ENCODE data around the gene HPD.
A peak's percentile ranks its signal among the peaks of the same experiment; 100 is the strongest.
"Not testable (repeated sequence)": the region's sequence is repeated elsewhere in the genome, so short reads cannot be mapped to it uniquely, and the experiment has no call there.

Gene HPD

DNA sequence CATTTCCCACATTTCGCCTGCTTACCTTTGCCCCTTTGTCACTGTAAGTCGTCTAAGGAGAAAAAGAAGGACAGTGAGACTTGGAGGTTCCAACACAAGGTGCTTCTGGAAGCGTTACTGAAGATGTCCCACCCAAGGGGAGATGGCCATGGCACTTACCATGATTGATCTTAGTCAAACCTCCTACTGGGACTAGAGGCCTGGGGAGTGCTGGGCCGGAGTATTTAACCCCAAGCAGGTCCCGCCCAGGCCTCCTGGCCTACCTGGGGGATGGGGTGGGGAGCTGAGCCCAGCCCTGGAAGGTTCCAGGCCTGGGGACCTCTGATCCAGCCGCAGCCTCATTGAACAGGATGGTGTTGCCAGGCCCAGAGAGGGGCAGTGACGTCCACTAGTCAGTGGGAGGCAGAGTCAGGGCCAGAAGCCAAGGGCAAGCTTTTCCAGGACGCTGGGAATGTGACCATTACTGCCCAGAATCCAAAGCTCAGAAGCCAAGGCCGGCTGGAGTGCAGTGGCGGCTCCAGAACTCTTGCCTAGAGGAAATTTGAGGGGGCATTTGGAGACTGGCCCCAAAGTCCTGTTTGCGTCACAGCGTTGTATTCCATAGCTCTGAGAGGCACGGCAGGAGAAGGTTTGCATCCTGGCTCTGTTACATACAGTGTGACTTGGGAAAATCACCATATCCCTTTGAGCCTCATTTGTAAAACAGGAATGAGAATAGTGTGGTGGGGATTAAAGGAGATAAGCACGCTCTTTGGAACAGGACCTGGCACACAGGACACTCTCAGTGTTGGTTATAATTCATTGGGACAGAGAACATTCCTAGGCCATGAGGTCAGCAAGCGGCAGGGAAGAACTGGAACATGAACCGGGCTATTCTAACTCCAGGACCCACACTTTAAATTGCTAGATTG lies at the start of gene HPD:
Gene HPD, minus strand, starts transcription at position 198 of the 911 bp plus-strand sequence. Its CDS starts 36 bp downstream, at position 162.
- H3K27me3 ChIP-seq (ENCODE audit: control insufficient read depth in 1 of 2, insufficient read depth in 2 of 2, low read length in 2 of 2): no peaks in the 10 kb centered on the region
- H3K9ac ChIP-seq (ENCODE audit: low read depth in 1 of 2, low read length in 2 of 2): no peak within 1 kb of the TSS
- H3K9me3 ChIP-seq (ENCODE audit: control insufficient read depth in 1 of 2, low read length in 2 of 2): no peaks in the 10 kb centered on the region
- H3K27ac ChIP-seq (ENCODE audit: low read depth, low read length): peak within 1 kb of the TSS; percentile 78
- peaks cover 0 to 3% of the 10 kb centered on the region in 2 donors for H3K4me1 ChIP-seq (ENCODE audit: control insufficient read depth in 1 of 2, insufficient read depth in 2 of 2, low read length in 2 of 2)
- no peak within 1 kb of the TSS for H3K4me3 ChIP-seq (ENCODE audit: low read depth in 1 of 2, low read length in 2 of 2)
- no peaks in the 10 kb centered on the region for H3K36me3 ChIP-seq (ENCODE audit: control insufficient read depth in 1 of 2, insufficient read depth in 2 of 2, low read length in 2 of 2)

DNA sequence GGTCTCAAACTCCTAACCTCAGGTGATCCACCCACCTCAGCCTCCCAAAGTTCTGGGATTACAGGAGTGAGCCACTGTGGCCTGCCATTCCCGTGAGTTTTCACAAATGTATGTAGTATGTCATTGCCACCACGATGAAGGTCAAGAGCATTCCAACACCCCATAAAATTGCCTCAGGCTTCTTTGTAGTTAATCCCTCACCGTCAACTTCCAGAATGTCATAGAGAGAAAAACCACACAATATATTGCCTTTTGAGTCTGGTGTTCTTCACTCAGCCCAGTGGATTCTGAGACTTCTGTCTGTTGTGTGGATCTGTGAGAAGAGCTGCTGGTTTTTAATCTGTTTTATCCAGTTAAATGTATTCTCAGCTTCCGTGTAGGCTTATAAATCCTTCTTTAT lies 47.1 kb upstream of the HPD start:
- Histone ChIP-seq H3K36me3 (ENCODE audit: control insufficient read depth in 1 of 2, insufficient read depth in 2 of 2, low read length in 2 of 2) (peaks cover 23 to 65% of the 10 kb centered on the region in 2 donors), H3K27ac (ENCODE audit: low read depth, low read length) (no peak overlapping the region), H3K27me3 (ENCODE audit: control insufficient read depth in 1 of 2, insufficient read depth in 2 of 2, low read length in 2 of 2) (no peaks in the 10 kb centered on the region), H3K4me1 (ENCODE audit: control insufficient read depth in 1 of 2, insufficient read depth in 2 of 2, low read length in 2 of 2) (no peaks in the 10 kb centered on the region), H3K4me3 (ENCODE audit: low read depth in 1 of 2, low read length in 2 of 2) (no peak overlapping the region), H3K9ac (ENCODE audit: low read depth in 1 of 2, low read length in 2 of 2) (no peak overlapping the region), H3K9me3 (ENCODE audit: control insufficient read depth in 1 of 2, low read length in 2 of 2) (no peaks in the 10 kb centered on the region)

DNA sequence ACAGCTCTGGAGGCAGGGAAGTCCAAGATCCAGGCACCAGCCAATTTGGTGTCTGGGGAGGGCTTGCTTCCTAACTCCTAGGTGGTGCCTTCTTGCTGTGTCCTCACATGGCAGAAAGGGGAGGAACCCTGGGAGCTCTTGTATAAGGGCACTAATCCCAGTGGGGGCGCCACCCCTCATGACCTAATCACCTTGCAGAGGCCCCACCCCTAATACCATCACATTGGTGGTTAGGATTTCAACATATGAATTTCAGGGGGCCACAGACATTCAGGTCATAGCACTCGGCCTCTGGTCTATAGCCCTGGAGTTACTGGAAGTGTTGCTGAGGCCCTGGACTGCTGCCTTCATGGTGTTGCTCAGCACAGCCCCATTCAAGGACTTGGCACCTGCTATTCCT lies 44.5 kb upstream of the HPD start:
- H3K27ac ChIP-seq (ENCODE audit: low read depth, low read length): no peak overlapping the region
- H3K4me3 ChIP-seq (ENCODE audit: low read depth in 1 of 2, low read length in 2 of 2): no peak overlapping the region
- no peaks in the 10 kb centered on the region for H3K9me3 ChIP-seq (ENCODE audit: control insufficient read depth in 1 of 2, low read length in 2 of 2)
- H3K27me3 ChIP-seq (ENCODE audit: control insufficient read depth in 1 of 2, insufficient read depth in 2 of 2, low read length in 2 of 2): no peaks in the 10 kb centered on the region
- H3K9ac ChIP-seq (ENCODE audit: low read depth in 1 of 2, low read length in 2 of 2): no peak overlapping the region
- H3K4me1 ChIP-seq (ENCODE audit: control insufficient read depth in 1 of 2, insufficient read depth in 2 of 2, low read length in 2 of 2): no peaks in the 10 kb centered on the region
- H3K36me3 ChIP-seq (ENCODE audit: control insufficient read depth in 1 of 2, insufficient read depth in 2 of 2, low read length in 2 of 2): peaks cover 26 to 64% of the 10 kb centered on the region in 2 donors

DNA sequence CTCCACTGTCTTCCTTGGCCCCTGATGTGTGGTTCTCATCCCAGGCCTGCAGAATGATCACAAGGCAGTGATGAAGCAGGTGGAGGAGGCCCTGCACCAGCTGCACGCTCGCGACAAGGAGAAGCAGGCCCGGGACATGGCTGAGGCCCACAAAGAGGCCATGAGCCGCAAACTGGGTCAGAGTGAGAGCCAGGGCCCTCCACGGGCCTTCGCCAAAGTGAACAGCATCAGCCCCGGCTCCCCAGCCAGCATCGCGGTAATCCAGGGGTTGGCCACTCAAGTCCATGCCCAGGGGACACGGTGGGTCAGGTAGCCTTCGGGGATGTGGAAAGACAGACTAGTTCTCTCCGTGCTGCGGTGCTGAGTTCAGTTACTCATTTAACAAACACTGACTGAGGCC lies 40.9 kb upstream of the HPD start:
- no peak overlapping the region for H3K4me3 ChIP-seq (ENCODE audit: low read depth in 1 of 2, low read length in 2 of 2)
- no peak overlapping the region for H3K9ac ChIP-seq (ENCODE audit: low read depth in 1 of 2, low read length in 2 of 2)
- peaks cover 0 to 1% of the 10 kb centered on the region in 2 donors for H3K4me1 ChIP-seq (ENCODE audit: control insufficient read depth in 1 of 2, insufficient read depth in 2 of 2, low read length in 2 of 2)
- H3K9me3 ChIP-seq (ENCODE audit: control insufficient read depth in 1 of 2, low read length in 2 of 2): no peaks in the 10 kb centered on the region
- no peaks in the 10 kb centered on the region for H3K27me3 ChIP-seq (ENCODE audit: control insufficient read depth in 1 of 2, insufficient read depth in 2 of 2, low read length in 2 of 2)
- H3K27ac ChIP-seq (ENCODE audit: low read depth, low read length): no peak overlapping the region
- H3K36me3 ChIP-seq (ENCODE audit: control insufficient read depth in 1 of 2, insufficient read depth in 2 of 2, low read length in 2 of 2): peaks cover 32 to 75% of the 10 kb centered on the region in 2 donors

DNA sequence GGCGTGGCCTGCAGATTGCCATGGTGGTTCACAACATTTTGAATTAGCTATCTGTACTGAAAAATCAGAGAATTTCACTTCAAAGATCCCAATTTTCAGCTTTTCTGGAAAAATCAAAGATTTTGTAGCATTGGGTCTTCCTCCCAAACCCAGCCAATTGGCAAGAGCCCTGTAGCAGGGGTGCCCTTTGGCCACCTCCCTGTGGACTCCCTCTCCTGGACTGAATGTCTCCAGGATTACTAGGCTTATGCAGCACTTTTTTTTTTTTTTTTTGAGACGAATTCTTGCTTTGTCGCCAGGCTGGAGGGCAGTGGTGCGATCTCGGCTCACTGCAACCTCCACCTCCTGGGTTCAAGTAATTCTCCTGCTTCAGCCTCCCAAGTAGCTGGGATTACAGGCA lies 39.6 kb upstream of the HPD start:
- H3K27ac ChIP-seq (ENCODE audit: low read depth, low read length): no peak overlapping the region
- H3K36me3 ChIP-seq (ENCODE audit: control insufficient read depth in 1 of 2, insufficient read depth in 2 of 2, low read length in 2 of 2): peaks cover 30 to 72% of the 10 kb centered on the region in 2 donors

DNA sequence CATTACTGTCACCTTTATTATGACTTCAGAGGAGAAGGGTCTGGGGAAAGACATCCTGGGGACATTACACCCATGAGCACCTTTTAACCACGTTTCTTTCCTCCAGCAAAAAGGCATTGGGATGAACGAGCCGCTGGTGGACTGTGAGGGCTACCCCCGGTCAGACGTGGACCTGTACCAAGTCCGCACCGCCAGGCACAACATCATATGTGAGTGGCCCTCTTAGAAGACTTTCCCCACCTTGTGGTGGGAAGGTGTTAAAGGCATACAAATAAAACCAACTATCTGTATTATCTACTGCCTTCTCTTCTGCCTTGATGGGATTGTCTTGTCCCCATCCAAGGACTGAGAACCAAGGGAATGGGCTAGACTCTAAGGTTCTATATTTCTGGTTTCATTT lies 36.0 kb upstream of the HPD start:
- Histone ChIP-seq H3K4me3 (ENCODE audit: low read depth in 1 of 2, low read length in 2 of 2) (no peak overlapping the region), H3K9ac (ENCODE audit: low read depth in 1 of 2, low read length in 2 of 2) (no peak overlapping the region), H3K27me3 (ENCODE audit: control insufficient read depth in 1 of 2, insufficient read depth in 2 of 2, low read length in 2 of 2) (no peaks in the 10 kb centered on the region), H3K9me3 (ENCODE audit: control insufficient read depth in 1 of 2, low read length in 2 of 2) (no peaks in the 10 kb centered on the region), H3K36me3 (ENCODE audit: control insufficient read depth in 1 of 2, insufficient read depth in 2 of 2, low read length in 2 of 2) (peaks cover 17 to 46% of the 10 kb centered on the region in 2 donors), H3K27ac (ENCODE audit: low read depth, low read length) (no peak overlapping the region), H3K4me1 (ENCODE audit: control insufficient read depth in 1 of 2, insufficient read depth in 2 of 2, low read length in 2 of 2) (peaks cover 25 to 29% of the 10 kb centered on the region in 2 donors)

More for the DNA sequence above, 39.6 kb upstream of the HPD start:
- Histone ChIP-seq H3K9me3 (ENCODE audit: control insufficient read depth in 1 of 2, low read length in 2 of 2) (no peaks in the 10 kb centered on the region), H3K27me3 (ENCODE audit: control insufficient read depth in 1 of 2, insufficient read depth in 2 of 2, low read length in 2 of 2) (no peaks in the 10 kb centered on the region), H3K4me3 (ENCODE audit: low read depth in 1 of 2, low read length in 2 of 2) (no peak overlapping the region), H3K9ac (ENCODE audit: low read depth in 1 of 2, low read length in 2 of 2) (no peak overlapping the region), H3K4me1 (ENCODE audit: control insufficient read depth in 1 of 2, insufficient read depth in 2 of 2, low read length in 2 of 2) (peaks cover 12 to 15% of the 10 kb centered on the region in 2 donors)

DNA sequence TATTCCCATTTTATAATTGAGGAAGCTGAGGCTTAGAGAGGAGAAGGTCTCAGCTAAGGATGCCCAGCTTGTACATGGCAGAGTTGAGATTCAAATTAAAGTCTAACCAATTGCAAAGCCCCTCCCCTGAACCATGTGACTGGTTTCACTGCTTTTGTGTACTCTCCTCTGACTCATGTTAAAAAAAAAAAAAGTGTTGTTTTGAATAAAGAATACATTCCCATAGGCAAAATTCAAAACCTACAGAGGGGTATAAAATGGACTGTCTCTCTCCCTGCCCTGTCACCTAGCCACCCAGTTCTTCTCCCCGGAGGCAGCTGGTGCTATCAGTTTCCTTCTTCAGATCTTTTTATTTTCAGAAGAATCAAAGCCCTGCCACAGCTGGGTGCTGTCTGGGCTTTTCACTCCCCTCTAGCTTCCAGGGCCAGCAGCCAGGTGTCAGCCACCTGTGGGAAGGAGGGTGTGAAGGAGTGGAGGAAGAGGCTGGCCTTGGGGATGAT lies 35.4 kb upstream of the HPD start:
- Histone ChIP-seq H3K36me3 (ENCODE audit: control insufficient read depth in 1 of 2, insufficient read depth in 2 of 2, low read length in 2 of 2) (peaks cover 10 to 39% of the 10 kb centered on the region in 2 donors), H3K27ac (ENCODE audit: low read depth, low read length) (no peak overlapping the region), H3K27me3 (ENCODE audit: control insufficient read depth in 1 of 2, insufficient read depth in 2 of 2, low read length in 2 of 2) (no peaks in the 10 kb centered on the region), H3K9ac (ENCODE audit: low read depth in 1 of 2, low read length in 2 of 2) (no peak overlapping the region), H3K9me3 (ENCODE audit: control insufficient read depth in 1 of 2, low read length in 2 of 2) (no peaks in the 10 kb centered on the region), H3K4me3 (ENCODE audit: low read depth in 1 of 2, low read length in 2 of 2) (no peak overlapping the region), H3K4me1 (ENCODE audit: control insufficient read depth in 1 of 2, insufficient read depth in 2 of 2, low read length in 2 of 2) (peaks cover 29 to 34% of the 10 kb centered on the region in 2 donors)

DNA sequence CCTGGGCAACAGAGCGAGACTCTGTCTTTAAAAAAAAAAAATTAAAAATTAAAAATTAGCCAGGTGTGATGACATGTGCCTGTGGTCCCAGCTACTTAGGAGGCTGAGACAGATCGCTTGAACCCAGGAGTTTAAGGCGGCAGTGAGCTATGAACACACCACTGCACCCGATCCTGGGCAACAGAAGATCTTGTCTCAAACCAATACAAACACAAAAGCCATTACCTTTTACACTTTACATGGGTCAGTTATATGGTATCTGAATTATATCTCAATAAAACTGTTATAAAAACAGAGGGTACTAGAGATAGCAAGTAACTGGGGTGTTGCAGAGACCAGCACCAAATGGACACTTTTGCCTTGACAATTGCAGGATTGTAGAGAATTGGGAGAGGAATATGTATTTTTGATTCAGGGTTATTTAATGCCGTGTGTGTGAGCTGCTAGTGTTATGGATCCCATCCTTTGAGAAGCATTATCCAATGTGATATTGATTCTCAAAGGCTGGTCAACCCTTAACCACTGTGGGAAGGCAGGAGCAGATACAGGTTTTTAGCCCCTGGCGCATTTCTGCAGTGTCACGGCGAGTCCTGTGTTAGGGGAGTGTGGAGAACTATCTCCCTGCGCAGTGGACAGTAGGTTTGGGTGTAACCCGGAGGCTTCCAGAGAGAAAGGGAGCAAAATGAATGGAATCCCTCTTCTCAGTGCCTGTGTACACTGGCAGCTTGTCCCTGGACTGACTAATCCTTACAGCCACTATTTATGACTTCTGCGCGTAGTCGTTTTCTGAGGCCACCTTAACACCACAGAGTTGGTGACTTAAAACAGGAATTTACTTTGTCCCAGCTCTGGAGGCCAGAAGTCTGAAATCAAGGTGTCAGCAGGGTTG lies 34.3 kb upstream of the HPD start:
- no peaks in the 10 kb centered on the region for H3K9me3 ChIP-seq (ENCODE audit: control insufficient read depth in 1 of 2, low read length in 2 of 2)
- peaks cover 33 to 37% of the 10 kb centered on the region in 2 donors for H3K4me1 ChIP-seq (ENCODE audit: control insufficient read depth in 1 of 2, insufficient read depth in 2 of 2, low read length in 2 of 2)
- H3K36me3 ChIP-seq (ENCODE audit: control insufficient read depth in 1 of 2, insufficient read depth in 2 of 2, low read length in 2 of 2): peaks cover 8 to 32% of the 10 kb centered on the region in 2 donors
- no peak overlapping the region for H3K27ac ChIP-seq (ENCODE audit: low read depth, low read length)
- H3K27me3 ChIP-seq (ENCODE audit: control insufficient read depth in 1 of 2, insufficient read depth in 2 of 2, low read length in 2 of 2): no peaks in the 10 kb centered on the region
- no peak overlapping the region for H3K9ac ChIP-seq (ENCODE audit: low read depth in 1 of 2, low read length in 2 of 2)
- H3K4me3 ChIP-seq (ENCODE audit: low read depth in 1 of 2, low read length in 2 of 2): no peak overlapping the region

DNA sequence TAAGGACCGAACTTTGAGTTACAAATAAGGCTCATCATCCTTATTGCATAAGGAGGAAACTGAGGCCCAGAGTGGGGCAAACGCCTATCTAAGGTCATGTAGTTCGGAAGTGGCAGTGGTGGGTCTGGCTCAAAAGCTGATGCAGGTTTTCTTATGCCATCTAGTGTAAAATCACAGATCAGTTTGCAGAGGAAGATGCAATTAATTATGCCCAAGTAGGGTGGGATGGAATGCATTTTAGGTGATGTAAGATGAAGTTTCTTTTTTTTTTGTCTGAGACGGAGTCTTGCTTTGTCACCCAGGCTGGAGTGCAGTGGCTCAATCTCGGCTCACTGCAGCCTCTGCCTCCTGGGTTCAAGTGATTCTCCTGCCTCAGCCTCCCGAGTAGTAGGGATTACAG lies 31.0 kb upstream of the HPD start:
- H3K4me3 ChIP-seq (ENCODE audit: low read depth in 1 of 2, low read length in 2 of 2): peak overlapping the region; percentile 91 to 94
- H3K9me3 ChIP-seq (ENCODE audit: control insufficient read depth in 1 of 2, low read length in 2 of 2); H3K27me3 ChIP-seq (ENCODE audit: control insufficient read depth in 1 of 2, insufficient read depth in 2 of 2, low read length in 2 of 2); H3K27ac ChIP-seq (ENCODE audit: low read depth, low read length): not testable (repeated sequence)
- peak overlapping the region; percentile 76 to 92 for H3K9ac ChIP-seq (ENCODE audit: low read depth in 1 of 2, low read length in 2 of 2)
- H3K36me3 ChIP-seq (ENCODE audit: control insufficient read depth in 1 of 2, insufficient read depth in 2 of 2, low read length in 2 of 2): peaks cover 0 to 10% of the 10 kb centered on the region in 2 donors
- peaks cover 33 to 37% of the 10 kb centered on the region in 2 donors for H3K4me1 ChIP-seq (ENCODE audit: control insufficient read depth in 1 of 2, insufficient read depth in 2 of 2, low read length in 2 of 2)

DNA sequence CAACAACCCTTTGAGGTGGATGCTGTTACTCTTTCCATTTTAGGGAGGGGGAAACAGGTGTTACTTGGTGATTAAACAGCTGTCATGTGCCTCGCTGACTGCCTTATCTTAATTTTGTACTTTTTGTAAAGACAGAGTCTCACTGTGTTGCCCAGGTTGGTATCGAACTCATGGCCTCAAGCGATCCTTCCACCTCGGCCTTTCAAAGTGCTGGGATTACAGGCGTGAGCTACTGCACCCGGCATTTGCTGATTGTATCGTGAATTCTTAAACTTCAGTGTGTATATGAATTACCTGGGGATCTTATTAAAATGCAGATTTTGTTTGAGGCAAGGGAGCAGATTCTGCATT lies 30.6 kb upstream of the HPD start:
- Histone ChIP-seq H3K27ac (ENCODE audit: low read depth, low read length) (peak overlapping the region; percentile 94), H3K4me1 (ENCODE audit: control insufficient read depth in 1 of 2, insufficient read depth in 2 of 2, low read length in 2 of 2) (peaks cover 30 to 33% of the 10 kb centered on the region in 2 donors), H3K27me3 (ENCODE audit: control insufficient read depth in 1 of 2, insufficient read depth in 2 of 2, low read length in 2 of 2) (no peaks in the 10 kb centered on the region), H3K36me3 (ENCODE audit: control insufficient read depth in 1 of 2, insufficient read depth in 2 of 2, low read length in 2 of 2) (peaks cover 0 to 6% of the 10 kb centered on the region in 2 donors), H3K9ac (ENCODE audit: low read depth in 1 of 2, low read length in 2 of 2) (peak overlapping the region; percentile 76 to 92), H3K9me3 (ENCODE audit: control insufficient read depth in 1 of 2, low read length in 2 of 2) (no peaks in the 10 kb centered on the region), H3K4me3 (ENCODE audit: low read depth in 1 of 2, low read length in 2 of 2) (peak overlapping the region; percentile 91 to 94)

All from duodenal mucosa (tissue), 2 donors.